Vagina (tissue), 2 donors: ENCODE measurements around the gene KL.

Experiments
- POLR2A ChIP-seq, 2 donors: fragments of 450-650 bp; IDR thresholded peaks; one replicate each; pipeline ENCODE4 v1.6.1; 2017; ENCODE audit warnings: antibody characterized with exemption in 2 of 2, mild to moderate bottlenecking in 2 of 2, moderate library complexity in 2 of 2
- POLR2AphosphoS5 ChIP-seq, 2 donors: sonication (generic); formaldehyde crosslinking; IDR thresholded peaks; one replicate each; pipeline ENCODE4 v1.9.0; 2017; ENCODE audit warnings: antibody characterized with exemption in 2 of 2, mild to moderate bottlenecking in 2 of 2, low read depth in 1 of 2; ENCODE audit not compliant: insufficient read depth in 1 of 2
- TF ChIP-seq, protein P1 (sequence below), 3 experiments: fragments of 450-650 bp in 2 of 3; fragments of 200-600 bp in 1 of 3; sonication (generic) in 1 of 3; IDR thresholded peaks; one replicate each; pipeline ENCODE4 v1.5.1; 2017 to 2019; ENCODE audit warnings: antibody characterized with exemption in 3 of 3, mild to moderate bottlenecking in 2 of 3, moderate library complexity in 2 of 3

DNA sequence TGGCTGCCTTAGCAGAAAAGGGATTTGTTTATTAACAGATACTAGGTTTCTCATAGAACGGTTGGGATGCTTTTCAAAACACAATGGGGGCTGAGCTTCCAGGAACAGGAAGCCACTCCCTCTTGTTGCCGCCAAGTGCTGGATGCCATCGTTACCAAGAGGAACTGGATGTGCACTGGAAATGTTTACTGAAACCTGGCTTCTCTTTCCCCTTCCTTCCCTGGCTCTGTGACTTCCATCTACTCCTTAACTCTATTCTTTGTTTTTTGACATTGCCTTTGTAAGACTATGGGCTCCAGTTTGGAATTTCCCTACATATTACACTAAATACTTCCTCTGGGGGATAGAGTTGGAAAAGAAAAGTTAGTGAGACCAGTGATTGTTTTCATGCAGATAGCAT is 11.7 kb upstream of the KL start:
- TF ChIP-seq, protein P1, sequence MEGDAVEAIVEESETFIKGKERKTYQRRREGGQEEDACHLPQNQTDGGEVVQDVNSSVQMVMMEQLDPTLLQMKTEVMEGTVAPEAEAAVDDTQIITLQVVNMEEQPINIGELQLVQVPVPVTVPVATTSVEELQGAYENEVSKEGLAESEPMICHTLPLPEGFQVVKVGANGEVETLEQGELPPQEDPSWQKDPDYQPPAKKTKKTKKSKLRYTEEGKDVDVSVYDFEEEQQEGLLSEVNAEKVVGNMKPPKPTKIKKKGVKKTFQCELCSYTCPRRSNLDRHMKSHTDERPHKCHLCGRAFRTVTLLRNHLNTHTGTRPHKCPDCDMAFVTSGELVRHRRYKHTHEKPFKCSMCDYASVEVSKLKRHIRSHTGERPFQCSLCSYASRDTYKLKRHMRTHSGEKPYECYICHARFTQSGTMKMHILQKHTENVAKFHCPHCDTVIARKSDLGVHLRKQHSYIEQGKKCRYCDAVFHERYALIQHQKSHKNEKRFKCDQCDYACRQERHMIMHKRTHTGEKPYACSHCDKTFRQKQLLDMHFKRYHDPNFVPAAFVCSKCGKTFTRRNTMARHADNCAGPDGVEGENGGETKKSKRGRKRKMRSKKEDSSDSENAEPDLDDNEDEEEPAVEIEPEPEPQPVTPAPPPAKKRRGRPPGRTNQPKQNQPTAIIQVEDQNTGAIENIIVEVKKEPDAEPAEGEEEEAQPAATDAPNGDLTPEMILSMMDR (IDR thresholded peaks at IDR 0.05) = no peak
- TF ChIP-seq POLR2A (IDR thresholded peaks at IDR 0.05) (no peak), POLR2AphosphoS5 (IDR thresholded peaks at IDR 0.05; ENCODE audit: insufficient read depth in 1 of 2, low read depth in 1 of 2) (peak in 1 of 2 donors; percentile 61)
